H9 (cell line): ENCODE data around the gene B3GNT4. TPM values are rescaled to one million over a fixed set of nuclear protein-coding genes. Genes with fewer than 3 reads are reported as not detected.
"Not testable (repeated sequence)": the region's sequence is repeated elsewhere in the genome, so short reads cannot be mapped to it uniquely, and the experiment has no call there.

Source experiments
- DNase-seq: peaks from one replicate; pipeline ENCODE4 v3.0.0-alpha.2; 2017
- H2AFZ ChIP-seq: one replicate; pipeline ENCODE4 v1.6.1; 2013; ENCODE audit warnings: mild to moderate bottlenecking, low read length, control low read depth, moderate library complexity
- H2AK5ac ChIP-seq: 2 replicates; pipeline ENCODE4 v1.6.1; 2013; ENCODE audit warnings: low read length, control low read depth, mixed read lengths; ENCODE audit not compliant: insufficient read length
- H2BK120ac ChIP-seq: one replicate; pipeline ENCODE4 v1.6.1; 2013; ENCODE audit warnings: low read depth, mild to moderate bottlenecking, low read length, control low read depth, inconsistent platforms; ENCODE audit not compliant: poor library complexity, severe bottlenecking
- H2BK12ac ChIP-seq: 2 replicates; pipeline ENCODE4 v1.6.1; 2013; ENCODE audit warnings: low read length, control low read depth, mixed read lengths, low read depth; ENCODE audit not compliant: insufficient read length
- H2BK15ac ChIP-seq: 2 replicates; pipeline ENCODE4 v1.6.1; 2013; ENCODE audit warnings: low read depth, low read length, control low read depth
- H2BK20ac ChIP-seq: one replicate; pipeline ENCODE4 v1.6.1; 2013; ENCODE audit warnings: low read depth, mild to moderate bottlenecking, low read length, control low read depth, inconsistent platforms; ENCODE audit not compliant: poor library complexity, severe bottlenecking
- H2BK5ac ChIP-seq: 2 replicates; pipeline ENCODE4 v1.6.1; 2013; ENCODE audit warnings: low read length, control low read depth, mixed read lengths; ENCODE audit not compliant: insufficient read length
- H3K14ac ChIP-seq: 2 replicates; pipeline ENCODE4 v1.6.1; 2013; ENCODE audit warnings: low read length, control low read depth; ENCODE audit not compliant: insufficient read depth
- H3K18ac ChIP-seq: 2 replicates; pipeline ENCODE4 v1.6.1; 2013; ENCODE audit warnings: low read depth, mild to moderate bottlenecking, mixed read lengths, low read length, control low read depth; ENCODE audit not compliant: insufficient read length
- H3K23ac ChIP-seq: 2 replicates; pipeline ENCODE4 v1.6.1; 2013; ENCODE audit warnings: low read length, control low read depth, mixed read lengths, low read depth; ENCODE audit not compliant: insufficient read length
- H3K23me2 ChIP-seq: 2 replicates; pipeline ENCODE4 v1.6.1; 2013; ENCODE audit warnings: low read depth, mild to moderate bottlenecking, mixed read lengths, low read length, control low read depth; ENCODE audit not compliant: insufficient read length, poor library complexity, severe bottlenecking
- H3K27ac ChIP-seq: 2 replicates; pipeline ENCODE4 v1.5.1; 2013; ENCODE audit warnings: low read length, control low read depth, mixed read lengths, low read depth; ENCODE audit not compliant: insufficient read length
- H3K27me3 ChIP-seq: 2 replicates; pipeline ENCODE4 v1.6.1; 2013; ENCODE audit warnings: low read length, control low read depth, inconsistent platforms; ENCODE audit not compliant: insufficient read depth
- H3K4ac ChIP-seq: 2 replicates; pipeline ENCODE4 v1.6.1; 2013; ENCODE audit warnings: low read depth, mild to moderate bottlenecking, control low read depth, inconsistent platforms, low read length, moderate library complexity
- H3K4me1 ChIP-seq: 2 replicates; pipeline ENCODE4 v1.6.1; 2013; ENCODE audit warnings: low read length, control low read depth, inconsistent platforms; ENCODE audit not compliant: insufficient read depth
- H3K4me2 ChIP-seq: 2 replicates; pipeline ENCODE4 v1.6.1; 2013; ENCODE audit warnings: low read length, control low read depth, mixed read lengths; ENCODE audit not compliant: insufficient read length, insufficient read depth
- H3K56ac ChIP-seq: 2 replicates; pipeline ENCODE4 v1.6.1; 2013; ENCODE audit warnings: low read depth, mild to moderate bottlenecking, mixed read lengths, low read length, control low read depth; ENCODE audit not compliant: insufficient read length
- H3K79me1 ChIP-seq: 2 replicates; pipeline ENCODE4 v1.6.1; 2013; ENCODE audit warnings: low read depth, mild to moderate bottlenecking, moderate library complexity, low read length, control low read depth, inconsistent platforms; ENCODE audit not compliant: insufficient read depth, poor library complexity, severe bottlenecking
- H3K79me2 ChIP-seq: 2 replicates; pipeline ENCODE4 v1.6.1; 2013; ENCODE audit warnings: low read length, control low read depth, inconsistent platforms; ENCODE audit not compliant: insufficient read depth
- H3K9ac ChIP-seq: 2 replicates; pipeline ENCODE4 v1.6.1; 2013; ENCODE audit warnings: low read length, control low read depth, mixed read lengths; ENCODE audit not compliant: insufficient read length; ENCODE audit errors: extremely low read depth
- H3K9me3 ChIP-seq: one replicate; pipeline ENCODE4 v1.6.1; 2013; ENCODE audit warnings: low read depth, low read length, inconsistent platforms; ENCODE audit not compliant: control insufficient read depth
- H3T11ph ChIP-seq: one replicate; pipeline ENCODE4 v1.6.1; 2013; ENCODE audit warnings: mild to moderate bottlenecking, low read length, control low read depth, inconsistent platforms
- H4K20me1 ChIP-seq: one replicate; pipeline ENCODE4 v1.6.1; 2013; ENCODE audit not compliant: control insufficient read depth, insufficient read length, insufficient read depth
- H4K5ac ChIP-seq: 2 replicates; pipeline ENCODE4 v1.6.1; 2013; ENCODE audit warnings: low read depth, mild to moderate bottlenecking, mixed read lengths, low read length, control low read depth; ENCODE audit not compliant: insufficient read length
- H4K8ac ChIP-seq: replicated peaks from 2 replicates; pipeline ENCODE4 v1.6.1; 2013; ENCODE audit warnings: low read length, control low read depth, mixed read lengths, low read depth; ENCODE audit not compliant: insufficient read length
- H4K91ac ChIP-seq: 2 replicates; pipeline ENCODE4 v1.6.1; 2013; ENCODE audit warnings: low read depth, mild to moderate bottlenecking, moderate library complexity, mixed read lengths, low read length, control low read depth; ENCODE audit not compliant: insufficient read length
- H3K27ac Mint-ChIP-seq, 3 experiments: 2 replicates in 2 of 3; 3 replicates in 1 of 3; pipeline ENCODE4 v1.8.0; 2020 to 2021; ENCODE audit warnings: mixed read lengths in 3 of 3, mild to moderate bottlenecking in 1 of 3, moderate library complexity in 1 of 3
- H3K27me3 Mint-ChIP-seq: 2 replicates; pipeline ENCODE4 v1.8.0; 2021; ENCODE audit warnings: low read depth, mild to moderate bottlenecking, moderate library complexity, mixed read lengths
- H3K36me3 Mint-ChIP-seq, 3 experiments: 2 replicates in 2 of 3; 3 replicates in 1 of 3; pipeline ENCODE4 v1.8.0; 2020 to 2021; ENCODE audit warnings: low read depth in 3 of 3, mixed read lengths in 3 of 3; ENCODE audit not compliant: insufficient read depth in 1 of 3
- H3K4me1 Mint-ChIP-seq, 2 experiments: 2 replicates each; pipeline ENCODE4 v1.8.0; 2020; ENCODE audit warnings: mixed read lengths in 2 of 2
- H3K4me3 Mint-ChIP-seq, 2 experiments: 2 replicates in 1 of 2; 3 replicates in 1 of 2; pipeline ENCODE4 v1.8.0; 2020 to 2021; ENCODE audit warnings: mild to moderate bottlenecking in 2 of 2, mixed read lengths in 2 of 2, moderate library complexity in 1 of 2
- H3K9me3 Mint-ChIP-seq, 2 experiments: 2 replicates in 1 of 2; 3 replicates in 1 of 2; pipeline ENCODE4 v1.8.0; 2020; ENCODE audit warnings: mild to moderate bottlenecking in 2 of 2, mixed read lengths in 2 of 2, moderate library complexity in 1 of 2
- WGBS: extraction: QIAGEN DNeasy Blood & Tissue Kit; methylation state at CpG from one replicate; pipeline ENCODE4 v1.1.7; 2013; ENCODE audit warnings: missing lambda C conversion rate, low lambda C conversion rate, mixed read lengths; ENCODE audit not compliant: insufficient read length; ENCODE audit errors: extremely low coverage; 5-methylcytosine and 5-hydroxymethylcytosine counted together
- total RNA-seq: library from RNA; stranded (reverse); gene quantifications from 2 replicates; pipeline ENCODE4 v1.2.1, GENCODE V29; 2021
- TF ChIP-seq, protein P1 (sequence below): fragments of 200-600 bp; sonication (generic); conservative IDR thresholded peaks from 3 replicates; pipeline ENCODE4 v1.8.0; 2021; ENCODE audit warnings: antibody characterized with exemption, mild to moderate bottlenecking

Gene B3GNT4
- total RNA-seq, 1 experiment from 2014 or later, result 1.0 TPM

GRCh38 chr12:122174155-122174845, 29.2 kb upstream of the B3GNT4 start, which contains the start of gene IL31:
Gene IL31, minus strand, starts transcription at chr12:122174221. Its CDS starts 49 bp downstream, at chr12:122174172.
- Histone ChIP-seq H3K23me2 (no peaks in the 10 kb centered on the region), H3K56ac (no peak within 1 kb of the TSS), H4K91ac (no peak within 1 kb of the TSS), H3K4me2 (no peak within 1 kb of the TSS), H4K20me1 (no peaks in the 10 kb centered on the region), H3K79me2 (no peaks in the 10 kb centered on the region), H3K23ac (no peak within 1 kb of the TSS), H2BK15ac (no peak within 1 kb of the TSS), H3K27ac (no peak within 1 kb of the TSS), H2AK5ac (no peak within 1 kb of the TSS), H2BK12ac (no peak within 1 kb of the TSS), H3K4ac (no peak within 1 kb of the TSS), H3K79me1 (no peaks in the 10 kb centered on the region), H3K18ac (no peak within 1 kb of the TSS), H3K9ac (no peak within 1 kb of the TSS), H3K4me1 (no peaks in the 10 kb centered on the region), H2BK5ac (no peak within 1 kb of the TSS), H3K14ac (no peak within 1 kb of the TSS), H4K8ac (no peak within 1 kb of the TSS), H2BK120ac (no peak within 1 kb of the TSS), H3K27me3 (no peaks in the 10 kb centered on the region), H3T11ph (no peak within 1 kb of the TSS), H2BK20ac (no peak within 1 kb of the TSS), H2AFZ (no peak within 1 kb of the TSS), H4K5ac (no peak within 1 kb of the TSS), H3K9me3 (no peaks in the 10 kb centered on the region)
- H3K27me3 Mint-ChIP-seq, result peaks cover 5% of the 10 kb centered on the region; the same call in 1 of the 2 replicates
- DNase-seq, result no peak
- TF ChIP-seq, protein P1, sequence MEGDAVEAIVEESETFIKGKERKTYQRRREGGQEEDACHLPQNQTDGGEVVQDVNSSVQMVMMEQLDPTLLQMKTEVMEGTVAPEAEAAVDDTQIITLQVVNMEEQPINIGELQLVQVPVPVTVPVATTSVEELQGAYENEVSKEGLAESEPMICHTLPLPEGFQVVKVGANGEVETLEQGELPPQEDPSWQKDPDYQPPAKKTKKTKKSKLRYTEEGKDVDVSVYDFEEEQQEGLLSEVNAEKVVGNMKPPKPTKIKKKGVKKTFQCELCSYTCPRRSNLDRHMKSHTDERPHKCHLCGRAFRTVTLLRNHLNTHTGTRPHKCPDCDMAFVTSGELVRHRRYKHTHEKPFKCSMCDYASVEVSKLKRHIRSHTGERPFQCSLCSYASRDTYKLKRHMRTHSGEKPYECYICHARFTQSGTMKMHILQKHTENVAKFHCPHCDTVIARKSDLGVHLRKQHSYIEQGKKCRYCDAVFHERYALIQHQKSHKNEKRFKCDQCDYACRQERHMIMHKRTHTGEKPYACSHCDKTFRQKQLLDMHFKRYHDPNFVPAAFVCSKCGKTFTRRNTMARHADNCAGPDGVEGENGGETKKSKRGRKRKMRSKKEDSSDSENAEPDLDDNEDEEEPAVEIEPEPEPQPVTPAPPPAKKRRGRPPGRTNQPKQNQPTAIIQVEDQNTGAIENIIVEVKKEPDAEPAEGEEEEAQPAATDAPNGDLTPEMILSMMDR, result no peak
- H3K4me3 Mint-ChIP-seq, result no peak within 1 kb of the TSS
- H3K9me3 Mint-ChIP-seq, result no peaks in the 10 kb centered on the region
- no peaks in the 10 kb centered on the region for H3K4me1 Mint-ChIP-seq
- WGBS, result no CpG with 5 or more reads among the region's 17 CpGs
- H3K36me3 Mint-ChIP-seq, result no peaks in the 10 kb centered on the region; a peak in 1 of 7 replicates
- peak within 1 kb of the TSS in 1 of 3 experiments; percentile 86; a peak in 3 of 7 replicates for H3K27ac Mint-ChIP-seq

DNA sequence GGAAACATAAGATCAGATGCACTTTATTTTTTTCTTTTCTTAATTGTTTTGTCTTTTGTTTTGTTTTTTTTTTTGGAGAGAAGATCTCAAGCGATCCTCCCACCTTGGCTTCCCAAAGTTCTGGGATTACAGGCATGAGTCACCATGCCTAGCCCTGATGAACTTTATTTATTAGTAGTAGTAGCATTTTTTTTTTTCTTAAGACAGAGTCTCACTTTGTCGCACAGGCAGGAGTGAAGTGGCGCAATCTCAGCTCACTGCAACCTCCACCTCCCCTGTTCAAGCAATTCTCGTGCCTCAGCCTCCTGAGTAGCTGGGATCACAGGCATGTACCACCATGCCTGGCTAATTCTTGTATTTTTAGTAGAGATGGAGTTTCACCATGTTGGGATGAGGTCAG, 27.0 kb upstream of the B3GNT4 start:
- H4K8ac ChIP-seq, H2BK20ac ChIP-seq, H3K23ac ChIP-seq, DNase-seq, H2BK15ac ChIP-seq, H3K36me3 Mint-ChIP-seq, H2BK12ac ChIP-seq, H3K4me1 ChIP-seq, H3K4me1 Mint-ChIP-seq, H3K4me2 ChIP-seq, H3K23me2 ChIP-seq, H3K4ac ChIP-seq, H4K20me1 ChIP-seq, H3K27ac ChIP-seq, H3K9me3 Mint-ChIP-seq, H2AFZ ChIP-seq, H3K4me3 Mint-ChIP-seq, H3K14ac ChIP-seq, H3T11ph ChIP-seq, H3K56ac ChIP-seq, H2AK5ac ChIP-seq, H4K91ac ChIP-seq, H3K27me3 ChIP-seq, H3K27me3 Mint-ChIP-seq, H3K79me2 ChIP-seq, H3K9ac ChIP-seq, H3K9me3 ChIP-seq, H4K5ac ChIP-seq, H2BK120ac ChIP-seq, H3K18ac ChIP-seq, H3K79me1 ChIP-seq, H2BK5ac ChIP-seq: not testable (repeated sequence)
- H3K27ac Mint-ChIP-seq, result peak overlapping the region in 1 of 3 experiments; percentile 30; a peak in 1 of 7 replicates
- WGBS, result no CpG with 5 or more reads among the region's 4 CpGs
